NB4 (cell line): ENCODE measurements around the gene RPP40.

Experiments
- POLR2A ChIP-seq: IDR thresholded peaks from 2 replicates; pipeline ENCODE4 v1.6.1; 2011; ENCODE audit warnings: mild to moderate bottlenecking; ENCODE audit not compliant: insufficient read length; ENCODE audit errors: extremely low read depth
- TF ChIP-seq, protein P1 (sequence below): IDR thresholded peaks from one replicate; pipeline ENCODE4 v1.5.1; 2012; ENCODE audit warnings: low read depth, low read length
- TF ChIP-seq, protein P2 (sequence below): IDR thresholded peaks from 2 replicates; pipeline ENCODE4 v1.6.1; 2011; ENCODE audit warnings: low read depth, low read length

DNA sequence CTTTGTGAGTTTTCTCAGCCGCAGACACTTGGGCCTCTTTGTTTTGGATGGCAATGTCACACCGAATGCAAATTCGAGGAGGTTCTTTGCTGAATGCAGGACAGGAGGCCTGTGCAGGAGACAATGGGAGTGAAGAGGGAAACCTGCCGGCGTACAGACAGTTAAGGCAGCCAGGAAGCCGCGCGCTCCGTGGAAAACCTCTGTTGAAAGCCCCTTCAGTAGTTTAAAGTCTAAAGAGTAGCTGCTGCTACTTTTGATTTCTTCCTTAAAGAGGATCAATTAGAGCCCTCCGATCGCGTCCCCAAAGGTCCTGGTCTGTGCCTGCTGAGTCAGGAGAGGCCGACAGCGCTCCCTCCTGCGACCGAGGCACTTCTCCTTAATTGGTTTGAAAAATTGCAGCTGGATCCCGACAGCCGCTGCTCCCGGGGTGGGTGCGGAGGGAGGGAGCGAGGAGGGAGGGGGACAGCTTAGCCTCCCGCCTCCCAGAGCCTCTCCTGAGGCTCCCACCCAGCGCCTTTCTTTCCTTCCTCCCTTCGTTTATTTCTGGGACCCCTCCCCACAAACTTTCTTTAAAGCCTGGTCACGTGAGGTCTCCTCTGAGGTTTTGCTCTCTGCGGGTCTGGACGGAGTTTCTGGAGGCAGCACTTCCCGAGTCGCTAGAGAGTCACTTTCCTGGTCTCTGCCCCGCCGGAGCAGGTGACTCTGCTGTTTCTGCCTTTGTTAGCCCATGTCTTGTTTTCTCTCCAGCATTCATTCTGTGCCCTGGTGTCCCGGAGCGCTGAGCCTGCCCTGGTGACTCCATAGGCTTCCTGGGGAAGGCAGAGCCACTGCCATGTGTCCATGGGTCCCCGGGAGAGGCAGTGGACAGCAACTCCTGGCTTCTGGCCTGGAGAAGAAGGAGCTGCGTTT is 22.3 kb upstream of the RPP40 start:
- TF ChIP-seq, protein P1, sequence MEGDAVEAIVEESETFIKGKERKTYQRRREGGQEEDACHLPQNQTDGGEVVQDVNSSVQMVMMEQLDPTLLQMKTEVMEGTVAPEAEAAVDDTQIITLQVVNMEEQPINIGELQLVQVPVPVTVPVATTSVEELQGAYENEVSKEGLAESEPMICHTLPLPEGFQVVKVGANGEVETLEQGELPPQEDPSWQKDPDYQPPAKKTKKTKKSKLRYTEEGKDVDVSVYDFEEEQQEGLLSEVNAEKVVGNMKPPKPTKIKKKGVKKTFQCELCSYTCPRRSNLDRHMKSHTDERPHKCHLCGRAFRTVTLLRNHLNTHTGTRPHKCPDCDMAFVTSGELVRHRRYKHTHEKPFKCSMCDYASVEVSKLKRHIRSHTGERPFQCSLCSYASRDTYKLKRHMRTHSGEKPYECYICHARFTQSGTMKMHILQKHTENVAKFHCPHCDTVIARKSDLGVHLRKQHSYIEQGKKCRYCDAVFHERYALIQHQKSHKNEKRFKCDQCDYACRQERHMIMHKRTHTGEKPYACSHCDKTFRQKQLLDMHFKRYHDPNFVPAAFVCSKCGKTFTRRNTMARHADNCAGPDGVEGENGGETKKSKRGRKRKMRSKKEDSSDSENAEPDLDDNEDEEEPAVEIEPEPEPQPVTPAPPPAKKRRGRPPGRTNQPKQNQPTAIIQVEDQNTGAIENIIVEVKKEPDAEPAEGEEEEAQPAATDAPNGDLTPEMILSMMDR, result peak; percentile 14
- no peak for TF ChIP-seq POLR2A
- TF ChIP-seq, protein P2, sequence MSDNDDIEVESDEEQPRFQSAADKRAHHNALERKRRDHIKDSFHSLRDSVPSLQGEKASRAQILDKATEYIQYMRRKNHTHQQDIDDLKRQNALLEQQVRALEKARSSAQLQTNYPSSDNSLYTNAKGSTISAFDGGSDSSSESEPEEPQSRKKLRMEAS, result no peak
